Measurements from ENCODE around the gene DNAI1.

DNA sequence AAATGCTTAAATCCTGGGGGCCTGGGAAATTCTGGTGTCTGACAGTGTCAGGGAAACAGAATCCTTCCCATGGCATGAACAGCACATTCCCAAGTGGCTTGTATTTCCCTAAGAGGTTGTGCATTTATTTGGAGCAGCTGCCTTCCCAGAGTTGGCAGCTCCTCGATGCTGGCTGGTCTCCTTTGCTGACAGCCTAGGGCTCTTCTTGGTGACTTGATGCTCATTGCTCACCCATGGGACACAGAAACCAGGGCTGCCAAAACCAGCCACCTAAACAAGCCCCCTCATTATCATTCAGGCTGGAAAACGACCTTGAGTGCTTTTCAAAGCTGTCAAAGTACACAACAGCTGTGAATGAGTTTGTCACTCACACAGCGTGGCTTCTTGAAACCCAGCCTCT is 39.9 kb downstream of the DNAI1 start:
- TF ChIP-seq CTCF (IDR thresholded peaks at IDR 0.05; ENCODE audit: low read length) (no peak), EZH2 (IDR thresholded peaks at IDR 0.05; ENCODE audit: borderline replicate concordance, low read length) (no peak)

Measured in OCI-LY1 (cell line).